Lower lobe of right lung (tissue), 2 donors: ENCODE measurements around the gene BEST1. TPM values are rescaled to one million over a fixed set of nuclear protein-coding genes. Genes with fewer than 3 reads are reported as not detected.

Source experiments
- ATAC-seq, 2 donors: fragments of 200-7000 bp; cut with Tn5 transposase; one replicate each; pipeline ENCODE4 v1.9.1; 2020 to 2022; ENCODE audit warnings: mild to moderate bottlenecking in 2 of 2, moderate library complexity in 2 of 2
- DNase-seq: peaks from one replicate; pipeline ENCODE4 v3.0.0-alpha.2; 2020
- H3K27ac ChIP-seq: fragments of 200-600 bp; one replicate; pipeline ENCODE4 v1.8.0; 2022
- H3K27me3 ChIP-seq: fragments of 200-600 bp; one replicate; pipeline ENCODE4 v1.8.0; 2022; ENCODE audit warnings: low read depth
- H3K36me3 ChIP-seq: fragments of 200-600 bp; one replicate; pipeline ENCODE4 v1.8.0; 2022; ENCODE audit warnings: mild to moderate bottlenecking
- H3K4me1 ChIP-seq: fragments of 200-600 bp; one replicate; pipeline ENCODE4 v1.8.0; 2022
- H3K4me3 ChIP-seq: fragments of 200-600 bp; one replicate; pipeline ENCODE4 v1.8.0; 2022; ENCODE audit warnings: mild to moderate bottlenecking
- H3K9me3 ChIP-seq: fragments of 200-600 bp; one replicate; pipeline ENCODE4 v1.8.0; 2022
- intact Hi-C: fragments of 100-400 bp; cut with DNase I; formaldehyde crosslinking; loops from one replicate; pipeline ENCODE4 v1.11.0; 2022
- total RNA-seq: library from RNA; stranded (reverse); fragmentation: NEBNext Ultra II Directional; extraction: Animal tissue kit (Norgen Biotek cat#: 25700); gene quantifications from one replicate; pipeline ENCODE4 v1.2.1, GENCODE V29; 2021
- TF ChIP-seq, protein P1 (sequence below): fragments of 200-600 bp; IDR thresholded peaks from one replicate; pipeline ENCODE4 v1.8.0; 2022; ENCODE audit warnings: antibody characterized with exemption, mild to moderate bottlenecking
- donor health status: DM: no; HTN: yes; CAD: no; lungs with severe emphysema.

Gene BEST1
- total RNA-seq, 1 donor from 2014 or later: 14.1 TPM

DNA sequence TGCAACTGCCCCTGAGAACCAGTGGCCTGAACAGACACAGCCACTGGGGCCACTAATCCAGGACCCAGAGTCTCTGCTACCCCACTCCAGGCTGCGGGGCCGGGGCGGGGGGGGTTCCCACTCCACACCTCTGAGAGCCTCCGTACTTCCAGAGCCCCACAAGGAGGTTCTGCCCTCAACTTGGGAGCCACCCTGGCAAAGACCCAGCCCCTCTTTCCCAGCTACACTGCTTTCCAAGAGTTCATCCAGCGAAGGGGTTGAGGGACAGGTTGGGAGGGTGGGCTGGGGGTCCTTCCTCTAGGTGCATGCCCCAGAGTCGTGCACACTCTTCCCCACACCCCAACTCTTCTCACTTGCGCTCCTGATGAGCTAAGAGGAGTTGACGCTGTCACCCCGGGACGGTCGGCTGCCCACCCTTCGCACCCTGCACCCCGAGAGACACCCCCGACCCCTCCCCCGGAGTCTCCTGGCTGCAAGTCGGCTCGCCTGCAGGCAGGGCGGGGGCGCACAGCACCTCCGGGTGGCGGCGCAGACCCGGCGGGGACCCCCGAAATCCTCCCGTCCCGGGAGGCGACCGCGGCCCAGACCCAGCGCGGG is 33.3 kb upstream of the BEST1 start:
- DNase-seq (no peak), ATAC-seq (peak in 1 of 2 donors; percentile 2)
- Histone ChIP-seq H3K9me3 (no peaks in the 10 kb centered on the region), H3K4me1 (peaks cover 27% of the 10 kb centered on the region), H3K36me3 (no peaks in the 10 kb centered on the region), H3K27me3 (peaks cover 28% of the 10 kb centered on the region), H3K27ac (peak overlapping the region; percentile 46), H3K4me3 (peak overlapping the region; percentile 54)
- intact Hi-C loops: no loop called here
- TF ChIP-seq, protein P1, sequence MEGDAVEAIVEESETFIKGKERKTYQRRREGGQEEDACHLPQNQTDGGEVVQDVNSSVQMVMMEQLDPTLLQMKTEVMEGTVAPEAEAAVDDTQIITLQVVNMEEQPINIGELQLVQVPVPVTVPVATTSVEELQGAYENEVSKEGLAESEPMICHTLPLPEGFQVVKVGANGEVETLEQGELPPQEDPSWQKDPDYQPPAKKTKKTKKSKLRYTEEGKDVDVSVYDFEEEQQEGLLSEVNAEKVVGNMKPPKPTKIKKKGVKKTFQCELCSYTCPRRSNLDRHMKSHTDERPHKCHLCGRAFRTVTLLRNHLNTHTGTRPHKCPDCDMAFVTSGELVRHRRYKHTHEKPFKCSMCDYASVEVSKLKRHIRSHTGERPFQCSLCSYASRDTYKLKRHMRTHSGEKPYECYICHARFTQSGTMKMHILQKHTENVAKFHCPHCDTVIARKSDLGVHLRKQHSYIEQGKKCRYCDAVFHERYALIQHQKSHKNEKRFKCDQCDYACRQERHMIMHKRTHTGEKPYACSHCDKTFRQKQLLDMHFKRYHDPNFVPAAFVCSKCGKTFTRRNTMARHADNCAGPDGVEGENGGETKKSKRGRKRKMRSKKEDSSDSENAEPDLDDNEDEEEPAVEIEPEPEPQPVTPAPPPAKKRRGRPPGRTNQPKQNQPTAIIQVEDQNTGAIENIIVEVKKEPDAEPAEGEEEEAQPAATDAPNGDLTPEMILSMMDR: no peak

DNA sequence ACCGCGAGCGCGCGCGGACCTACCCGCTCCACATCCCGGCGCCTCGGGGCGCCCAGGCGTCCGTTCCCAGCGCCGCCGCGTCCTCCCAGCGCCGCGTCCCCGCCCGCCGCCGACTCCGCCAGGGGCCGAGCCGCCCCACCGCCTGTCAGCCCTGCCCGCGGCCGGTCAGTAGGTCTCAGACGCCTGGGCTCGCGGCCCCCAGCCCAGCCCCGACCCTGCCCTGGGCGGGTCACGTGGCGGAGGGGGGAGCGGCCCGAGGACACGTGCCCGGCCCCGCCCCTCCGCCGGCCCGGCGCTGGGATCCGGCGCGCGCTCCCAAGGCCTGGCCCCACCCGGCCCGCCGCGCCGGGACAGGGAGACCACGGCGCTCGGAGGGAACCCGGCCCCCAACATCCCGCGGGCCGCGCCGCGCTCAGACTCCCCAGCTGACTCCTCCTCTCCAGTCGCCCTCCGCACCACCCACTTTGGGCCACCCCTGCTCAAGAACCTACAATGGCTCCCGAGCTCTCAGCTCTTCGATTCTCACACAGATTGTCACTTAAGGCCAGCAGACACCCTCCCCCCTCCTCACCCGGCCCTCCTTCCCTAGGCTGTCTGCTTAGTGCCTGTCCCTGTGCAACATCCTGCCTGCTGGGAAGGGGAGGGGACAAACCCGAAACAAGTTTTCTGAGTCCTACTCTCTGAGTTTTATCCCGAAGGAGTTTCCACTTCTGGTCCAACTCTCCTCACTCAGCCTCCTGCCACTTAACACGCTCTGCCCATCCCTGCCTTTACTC is 32.6 kb upstream of the BEST1 start, which contains the start of gene RAB3IL1:
Gene RAB3IL1, minus strand, starts transcription at position 233 of the 776 bp plus-strand sequence. Its CDS starts 199 bp downstream, at position 34.
- intact Hi-C loops: no loop called here
- DNase-seq: no peak
- peak; percentile 81 to 83 for ATAC-seq
- Histone ChIP-seq H3K4me3 (peak within 1 kb of the TSS; percentile 54), H3K27ac (peak within 1 kb of the TSS; percentile 65), H3K36me3 (no peaks in the 10 kb centered on the region), H3K4me1 (peaks cover 23% of the 10 kb centered on the region), H3K9me3 (no peaks in the 10 kb centered on the region), H3K27me3 (peaks cover 28% of the 10 kb centered on the region)
- TF ChIP-seq, protein P1: no peak

DNA sequence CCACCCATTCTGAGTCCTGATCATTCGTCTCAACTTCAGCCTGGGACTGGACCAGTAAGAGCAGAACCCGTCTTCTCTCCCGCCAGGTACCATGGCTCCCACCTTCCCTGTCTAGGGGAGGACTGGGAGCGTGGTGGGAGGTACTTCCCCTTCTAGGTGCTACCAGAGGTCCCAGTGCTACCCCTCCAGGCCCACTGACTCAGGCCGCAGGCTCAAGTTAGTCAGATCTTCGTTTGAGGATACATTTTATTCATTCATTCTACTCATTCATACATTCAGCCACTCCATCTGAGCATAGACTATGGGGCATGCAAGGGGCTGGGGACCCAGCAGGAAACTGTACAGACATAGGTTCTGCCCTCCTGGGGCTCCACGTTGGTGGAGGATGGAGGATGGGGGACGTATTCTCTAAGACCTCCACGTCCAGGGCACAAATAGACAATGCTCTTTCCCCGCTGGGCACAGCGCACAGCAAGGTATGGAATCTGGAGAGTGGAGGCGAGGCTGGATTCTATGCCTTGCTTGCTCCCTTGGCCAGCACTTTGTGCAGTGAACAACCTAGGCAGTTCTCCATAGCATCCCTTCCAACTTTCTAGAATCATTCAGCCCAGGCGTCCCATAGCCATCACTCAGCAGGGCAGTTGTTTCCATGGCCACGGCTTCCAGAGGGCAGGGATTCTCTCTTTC is 31.8 kb upstream of the BEST1 start:
- Histone ChIP-seq H3K36me3 (no peaks in the 10 kb centered on the region), H3K9me3 (no peaks in the 10 kb centered on the region), H3K4me3 (no peak overlapping the region), H3K27ac (peak overlapping the region; percentile 56), H3K27me3 (peaks cover 28% of the 10 kb centered on the region), H3K4me1 (peaks cover 29% of the 10 kb centered on the region)
- intact Hi-C loops: no loop called here
- TF ChIP-seq, protein P1: no peak
- ATAC-seq (no peak), DNase-seq (no peak)

DNA sequence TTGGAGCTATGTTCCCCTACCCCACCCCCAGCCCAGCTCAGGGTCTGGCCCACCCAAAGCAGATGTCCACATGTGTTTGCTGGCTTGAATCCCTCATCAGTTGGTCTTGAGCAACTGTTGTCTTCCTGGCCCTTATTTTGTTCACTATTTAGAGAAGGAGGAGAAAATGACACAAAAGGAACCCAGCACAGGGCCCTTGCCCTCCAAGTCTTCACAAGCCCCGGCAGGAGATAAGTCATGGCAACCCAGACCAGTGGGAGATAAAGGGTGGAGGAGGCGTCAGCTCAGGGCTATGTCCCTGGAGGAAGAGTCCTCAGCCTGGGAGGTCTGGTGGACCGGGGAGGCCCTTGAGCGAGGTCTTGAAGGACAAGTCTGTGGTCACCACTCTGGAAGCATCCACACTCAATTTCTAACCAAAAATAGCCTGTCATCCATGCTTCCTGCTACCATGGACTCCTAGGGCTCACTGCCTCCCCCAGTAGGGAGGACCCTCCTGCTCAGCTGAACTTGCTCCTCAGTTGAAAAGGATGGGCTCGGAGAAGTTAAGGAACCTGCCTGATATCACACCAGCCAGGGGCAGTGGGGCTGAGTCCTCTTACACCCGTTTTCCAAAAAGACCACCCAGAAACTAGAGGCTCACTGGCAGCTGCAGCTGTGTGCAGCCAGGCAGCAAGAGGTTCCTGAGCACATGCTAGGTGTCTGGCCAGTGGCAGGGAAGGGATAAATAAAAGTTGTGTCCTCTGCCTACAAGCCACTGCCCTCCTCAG is 31.0 kb upstream of the BEST1 start:
- Histone ChIP-seq H3K4me1 (peaks cover 36% of the 10 kb centered on the region), H3K4me3 (no peak overlapping the region), H3K27me3 (peaks cover 28% of the 10 kb centered on the region), H3K27ac (peak overlapping the region; percentile 56), H3K36me3 (no peaks in the 10 kb centered on the region), H3K9me3 (no peaks in the 10 kb centered on the region)
- ATAC-seq (no peak), DNase-seq (no peak)
- TF ChIP-seq, protein P1: no peak
- intact Hi-C loops: no loop called here
